CD4-positive, alpha-beta T cell (primary cell): ENCODE results near the gene TRDMT1. TPM values are rescaled to one million over a fixed set of nuclear protein-coding genes. Genes with fewer than 3 reads are reported as not detected.

Experiments
- ATAC-seq: fragments of 200-7000 bp; cut with Tn5 transposase; one replicate; pipeline ENCODE4 v1.10.0; 2022; ENCODE audit warnings: mild to moderate bottlenecking; ENCODE audit not compliant: poor library complexity
- CTCF ChIA-PET: fragments of 350-600 bp; sonication (Branson Sonifier 250); formaldehyde crosslinking; loops from one replicate; lab custom pipeline; 2021; ENCODE audit warnings: antibody characterized with exemption, inconsistent platforms; lab: Charles Lee
- POLR2A ChIA-PET: fragments of 350-600 bp; sonication (Branson Sonifier 250); formaldehyde crosslinking; loops from one replicate; lab custom pipeline; 2021; ENCODE audit warnings: antibody characterized with exemption, inconsistent platforms; lab: Charles Lee
- DNase-seq, 14 experiments: peaks; one replicate each; pipeline ENCODE4 v3.0.0-alpha.2; 2013 to 2020; ENCODE audit warnings: mixed read lengths in 2 of 14
- H3K27ac ChIP-seq, 2 donors: one replicate each; pipeline versions ENCODE4 v1.5.1 to v1.7.0; 2013; ENCODE audit warnings: low read length in 2 of 2, low read depth in 1 of 2, mild to moderate bottlenecking in 1 of 2
- H3K27me3 ChIP-seq, 2 experiments: 1 replicate in 1 of 2; 2 replicates in 1 of 2; pipeline versions ENCODE4 v1.6.1 to v1.7.0; 2013; ENCODE audit warnings: low read length in 2 of 2, control low read depth in 1 of 2, mild to moderate bottlenecking in 1 of 2, moderate library complexity in 1 of 2; ENCODE audit not compliant: insufficient read depth in 2 of 2, control insufficient read depth in 1 of 2
- H3K36me3 ChIP-seq: one replicate; pipeline ENCODE4 v1.6.1; 2013; ENCODE audit warnings: low read length, control low read depth; ENCODE audit not compliant: insufficient read depth
- H3K4me1 ChIP-seq: one replicate; pipeline ENCODE4 v1.6.1; 2013; ENCODE audit warnings: low read length, control low read depth; ENCODE audit not compliant: insufficient read depth
- H3K4me3 ChIP-seq: one replicate; pipeline ENCODE4 v1.5.1; 2013; ENCODE audit warnings: mild to moderate bottlenecking, low read length, moderate library complexity
- H3K9me3 ChIP-seq, 2 experiments: 1 replicate in 1 of 2; 2 replicates in 1 of 2; pipeline versions ENCODE4 v1.6.1 to v1.7.0; 2013; ENCODE audit warnings: low read length in 2 of 2, mild to moderate bottlenecking in 2 of 2, control low read depth in 1 of 2, moderate library complexity in 1 of 2; ENCODE audit not compliant: control insufficient read depth in 1 of 2, insufficient read depth in 1 of 2
- H3K27ac Mint-ChIP-seq: one replicate; pipeline ENCODE4 v1.8.0; 2020; ENCODE audit warnings: mixed read lengths
- H3K27me3 Mint-ChIP-seq: one replicate; pipeline ENCODE4 v1.8.0; 2021; ENCODE audit warnings: mixed read lengths
- H3K36me3 Mint-ChIP-seq: one replicate; pipeline ENCODE4 v1.8.0; 2021; ENCODE audit warnings: low read depth, mixed read lengths
- H3K4me1 Mint-ChIP-seq: one replicate; pipeline ENCODE4 v1.8.0; 2021; ENCODE audit warnings: low read depth, mixed read lengths
- H3K4me3 Mint-ChIP-seq: one replicate; pipeline ENCODE4 v1.8.0; 2020; ENCODE audit warnings: mild to moderate bottlenecking, mixed read lengths
- H3K9me3 Mint-ChIP-seq: one replicate; pipeline ENCODE4 v1.8.0; 2020; ENCODE audit warnings: mixed read lengths
- intact Hi-C, 2 experiments: fragments of 100-400 bp; cut with DNase I in 1 of 2; cut with micrococcal nuclease in 1 of 2; formaldehyde crosslinking; loops; one replicate each; pipeline versions ENCODE4 v1.15.1 to v1.9.0; 2023 to 2025; cut with DNase I, micrococcal nuclease
- total RNA-seq, 174 experiments: library from RNA in 2 of 174; stranded (reverse) in 2 of 174; gene quantifications; one replicate each; pipeline ENCODE4 v1.2.3 and lab custom pipeline; 2021 to 2026
- TF ChIP-seq, protein P1 (sequence below): fragments of 200-600 bp; IDR thresholded peaks from one replicate; pipeline ENCODE4 v1.8.0; 2022; ENCODE audit warnings: antibody characterized with exemption, mild to moderate bottlenecking

Gene TRDMT1
- total RNA-seq, 2 experiments from 2014 or later: 20.3 to 21.3 TPM

GRCh38 chr10:17181110-17181509 is 20.4 kb downstream of the TRDMT1 start:
- Mint-ChIP-seq H3K27me3 (no peaks in the 10 kb centered on the region), H3K27ac (no peak overlapping the region), H3K4me3 (no peak overlapping the region), H3K9me3 (no peaks in the 10 kb centered on the region), H3K36me3 (no peaks in the 10 kb centered on the region), H3K4me1 (peaks cover 8% of the 10 kb centered on the region)
- DNase-seq (no peak), ATAC-seq (no peak)
- no peak overlapping the region for H3K4me3 ChIP-seq
- no peaks in the 10 kb centered on the region for H3K27me3 ChIP-seq
- H3K36me3 ChIP-seq: no peaks in the 10 kb centered on the region
- POLR2A ChIA-PET: interaction anchor here (0.9 to 1.1 kb wide), 2 partner anchors 20 to 49 kb away, joined by 3 read pairs; no protein-coding TSS in a partner anchor
- H3K9me3 ChIP-seq: no peaks in the 10 kb centered on the region
- TF ChIP-seq, protein P1, sequence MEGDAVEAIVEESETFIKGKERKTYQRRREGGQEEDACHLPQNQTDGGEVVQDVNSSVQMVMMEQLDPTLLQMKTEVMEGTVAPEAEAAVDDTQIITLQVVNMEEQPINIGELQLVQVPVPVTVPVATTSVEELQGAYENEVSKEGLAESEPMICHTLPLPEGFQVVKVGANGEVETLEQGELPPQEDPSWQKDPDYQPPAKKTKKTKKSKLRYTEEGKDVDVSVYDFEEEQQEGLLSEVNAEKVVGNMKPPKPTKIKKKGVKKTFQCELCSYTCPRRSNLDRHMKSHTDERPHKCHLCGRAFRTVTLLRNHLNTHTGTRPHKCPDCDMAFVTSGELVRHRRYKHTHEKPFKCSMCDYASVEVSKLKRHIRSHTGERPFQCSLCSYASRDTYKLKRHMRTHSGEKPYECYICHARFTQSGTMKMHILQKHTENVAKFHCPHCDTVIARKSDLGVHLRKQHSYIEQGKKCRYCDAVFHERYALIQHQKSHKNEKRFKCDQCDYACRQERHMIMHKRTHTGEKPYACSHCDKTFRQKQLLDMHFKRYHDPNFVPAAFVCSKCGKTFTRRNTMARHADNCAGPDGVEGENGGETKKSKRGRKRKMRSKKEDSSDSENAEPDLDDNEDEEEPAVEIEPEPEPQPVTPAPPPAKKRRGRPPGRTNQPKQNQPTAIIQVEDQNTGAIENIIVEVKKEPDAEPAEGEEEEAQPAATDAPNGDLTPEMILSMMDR: no peak
- intact Hi-C loops: no loop called here
- no peaks in the 10 kb centered on the region for H3K4me1 ChIP-seq
- no peak overlapping the region for H3K27ac ChIP-seq
- CTCF ChIA-PET: interaction anchor here (2.1 kb wide), 1 partner anchor 12 kb away, joined by 8 read pairs; no protein-coding TSS in a partner anchor

GRCh38 chr10:17179002-17179401 is 22.5 kb downstream of the TRDMT1 start:
- Mint-ChIP-seq H3K4me1 (peaks cover 23% of the 10 kb centered on the region), H3K27ac (no peak overlapping the region), H3K4me3 (no peak overlapping the region), H3K27me3 (no peaks in the 10 kb centered on the region), H3K36me3 (peaks cover 7% of the 10 kb centered on the region), H3K9me3 (no peaks in the 10 kb centered on the region)
- no peaks in the 10 kb centered on the region for H3K36me3 ChIP-seq
- H3K27me3 ChIP-seq: no peaks in the 10 kb centered on the region
- intact Hi-C loops: loop anchor here in 1 of 2 experiments (10.0 kb wide), 1 partner anchor 46 kb away; the partner anchor contains the start of gene VIM
- ATAC-seq (no peak), DNase-seq (no peak)
- CTCF ChIA-PET: interaction anchor here (0.7 to 1.8 kb wide), 2 partner anchors 11 to 220 kb away, joined by 3 to 4 read pairs; no protein-coding TSS in a partner anchor
- no peak overlapping the region for H3K27ac ChIP-seq
- TF ChIP-seq, protein P1: no peak
- POLR2A ChIA-PET: no interaction called here
- H3K4me1 ChIP-seq: peaks cover 3% of the 10 kb centered on the region
- H3K4me3 ChIP-seq: no peak overlapping the region
- H3K9me3 ChIP-seq: no peaks in the 10 kb centered on the region

- H3K4me3 Mint-ChIP-seq: no peak overlapping the region
- H3K9me3 ChIP-seq: no peaks in the 10 kb centered on the region
- no peak overlapping the region for H3K27ac Mint-ChIP-seq
- no peaks in the 10 kb centered on the region for H3K9me3 Mint-ChIP-seq
- H3K36me3 ChIP-seq: no peaks in the 10 kb centered on the region
- ChIA-PET POLR2A (no interaction called here), CTCF (interaction anchor here (1.8 kb wide), 1 partner anchor 12 kb away, joined by 4 read pairs; no protein-coding TSS in a partner anchor)
- TF ChIP-seq, protein P1: no peak
- intact Hi-C loops: loop anchor here in 1 of 2 experiments (10.0 kb wide), 1 partner anchor 47 kb away; the partner anchor contains the start of gene VIM
- H3K4me1 Mint-ChIP-seq: peaks cover 23% of the 10 kb centered on the region
- DNase-seq: no peak
- no peak overlapping the region for H3K27ac ChIP-seq
- peaks cover 12% of the 10 kb centered on the region for H3K36me3 Mint-ChIP-seq
- H3K27me3 ChIP-seq: no peaks in the 10 kb centered on the region
- H3K27me3 Mint-ChIP-seq: no peaks in the 10 kb centered on the region
- H3K4me3 ChIP-seq: no peak overlapping the region
- ATAC-seq: no peak
- peaks cover 3% of the 10 kb centered on the region for H3K4me1 ChIP-seq
These were observed 23.5 kb downstream of the TRDMT1 start for GRCh38 chr10:17178006-17178405.
